HG03039 (cell line): ENCODE measurements around the gene SYT5.
"Not testable (repeated sequence)": the region's sequence is repeated elsewhere in the genome, so short reads cannot be mapped to it uniquely, and the experiment has no call there.

Experiments
- ATAC-seq: cut with Tn5 transposase; IDR thresholded peaks from one replicate; pipeline ENCODE4 v1.9.1; 2021; ENCODE audit warnings: mild to moderate bottlenecking, moderate library complexity; ENCODE audit not compliant: unreplicated experiment

SYT5 gene

GRCh38 chr19:55208880-55209692 is 29.0 kb upstream of the SYT5 start, which contains the start of gene PTPRH:
Gene PTPRH, minus strand, starts transcription at chr19:55209501. Its CDS starts 68 bp downstream, at chr19:55209433.
- no peak for ATAC-seq

- ATAC-seq: no peak
Observed at GRCh38 chr19:55206664-55207500, 26.8 kb upstream of the SYT5 start.

GRCh38 chr19:55202199-55202598 is 22.1 kb upstream of the SYT5 start:
- ATAC-seq: not testable (repeated sequence)

GRCh38 chr19:55199620-55200204 is 19.6 kb upstream of the SYT5 start:
- ATAC-seq: no peak

- ATAC-seq: no peak
Observed at GRCh38 chr19:55198651-55199050, 18.6 kb upstream of the SYT5 start.

GRCh38 chr19:55197528-55197927 is 17.4 kb upstream of the SYT5 start:
- ATAC-seq: no peak

- no peak for ATAC-seq
Observed at GRCh38 chr19:55196803-55197202, 16.7 kb upstream of the SYT5 start.

- ATAC-seq: no peak
Observed at GRCh38 chr19:55193481-55193880, 13.4 kb upstream of the SYT5 start.

GRCh38 chr19:55189403-55189835 is 9.3 kb upstream of the SYT5 start:
- no peak for ATAC-seq

GRCh38 chr19:55188625-55189024 is 8.5 kb upstream of the SYT5 start:
- no peak for ATAC-seq

GRCh38 chr19:55186080-55186479 is 6.0 kb upstream of the SYT5 start:
- ATAC-seq: no peak

- no peak for ATAC-seq
Observed at GRCh38 chr19:55181740-55182139, 1.7 kb upstream of the SYT5 start.

- ATAC-seq: peak; percentile 45
Observed at GRCh38 chr19:55178781-55179599, 1.1 kb downstream of the SYT5 start.

- ATAC-seq: no peak
Observed at GRCh38 chr19:55176076-55176475, 4.0 kb downstream of the SYT5 start.

GRCh38 chr19:55175117-55175867 is 4.8 kb downstream of the SYT5 start:
- ATAC-seq: no peak

GRCh38 chr19:55174425-55175116 is 5.5 kb downstream of the SYT5 start:
- no peak for ATAC-seq

- no peak for ATAC-seq
Observed at GRCh38 chr19:55173714-55174409, 6.2 kb downstream of the SYT5 start.

- ATAC-seq: no peak
Observed at GRCh38 chr19:55173186-55173713, 6.8 kb downstream of the SYT5 start.
